IMR-90 (cell line): ENCODE measurements around the gene CNPY4. TPM values are rescaled to one million over a fixed set of nuclear protein-coding genes. Genes with fewer than 3 reads are reported as not detected.

Experiments
- ATAC-seq: fragments of 200-7000 bp; cut with Tn5 transposase; 2 replicates; pipeline ENCODE4 v1.9.1; 2020; ENCODE audit warnings: low read depth, mild to moderate bottlenecking, moderate library complexity
- BruUV-seq: library from RNA; stranded (reverse); fragments of 400-500 nt; replicated peaks from 2 replicates; lab custom pipeline; 2021; lab: Mats Ljungman, UMichigan
- CTCF ChIA-PET: fragments of 300-600 bp; formaldehyde crosslinking; extraction: SDS; loops from one replicate; lab custom pipeline; 2021; ENCODE audit warnings: antibody characterized with exemption; lab: Yijun Ruan, JAX
- POLR2A ChIA-PET: fragments of 300-600 bp; sonication (Branson Sonifier 250); formaldehyde crosslinking; loops from one replicate; lab custom pipeline; 2022; ENCODE audit warnings: antibody characterized with exemption; ENCODE audit not compliant: unreplicated experiment; lab: Charles Lee
- DNase-seq: peaks from one replicate; pipeline ENCODE4 v3.0.0; 2013
- H2AFZ ChIP-seq: replicated peaks from 2 replicates; pipeline ENCODE3; 2013; ENCODE audit warnings: low read length, mild to moderate bottlenecking; ENCODE audit not compliant: poor library complexity
- H2AK5ac ChIP-seq: 2 replicates; pipeline ENCODE4 v1.6.1; 2013; ENCODE audit warnings: low read depth, low read length, inconsistent platforms
- H2AK9ac ChIP-seq: replicated peaks from 2 replicates; pipeline ENCODE3; 2013; ENCODE audit warnings: mild to moderate bottlenecking, low read depth, low read length, moderate library complexity; ENCODE audit not compliant: poor library complexity
- H2BK120ac ChIP-seq: 2 replicates; pipeline ENCODE4 v1.6.1; 2013; ENCODE audit warnings: low read depth, low read length, inconsistent platforms
- H2BK15ac ChIP-seq: 3 replicates; pipeline ENCODE4 v1.6.1; 2013; ENCODE audit warnings: low read depth, low read length, inconsistent platforms
- H2BK20ac ChIP-seq: 2 replicates; pipeline ENCODE4 v1.6.1; 2013; ENCODE audit warnings: low read depth, mild to moderate bottlenecking, inconsistent platforms, low read length, moderate library complexity
- H2BK5ac ChIP-seq: 2 replicates; pipeline ENCODE4 v1.6.1; 2013; ENCODE audit warnings: mild to moderate bottlenecking, low read depth, low read length, inconsistent platforms; ENCODE audit not compliant: poor library complexity, severe bottlenecking
- H3K14ac ChIP-seq: replicated peaks from 2 replicates; pipeline ENCODE4 v1.6.1; 2013; ENCODE audit warnings: low read depth, low read length, inconsistent platforms
- H3K18ac ChIP-seq: 2 replicates; pipeline ENCODE4 v1.6.1; 2013; ENCODE audit warnings: low read depth, low read length, control low read depth
- H3K23ac ChIP-seq: 2 replicates; pipeline ENCODE4 v1.6.1; 2013; ENCODE audit warnings: low read depth, low read length, inconsistent platforms
- H3K27ac ChIP-seq: 2 replicates; pipeline ENCODE4 v1.5.1; 2013; ENCODE audit warnings: mild to moderate bottlenecking, control low read depth, low read length; ENCODE audit not compliant: insufficient read depth
- H3K27me3 ChIP-seq: 2 replicates; pipeline ENCODE4 v1.6.1; 2013; ENCODE audit warnings: low read length; ENCODE audit not compliant: control insufficient read depth, insufficient read depth
- H3K36me3 ChIP-seq: 2 replicates; pipeline ENCODE4 v1.6.1; 2013; ENCODE audit warnings: low read length, mixed read lengths; ENCODE audit not compliant: control insufficient read depth, insufficient read depth
- H3K4ac ChIP-seq: 2 replicates; pipeline ENCODE4 v1.6.1; 2013; ENCODE audit warnings: low read depth, low read length, inconsistent platforms
- H3K4me1 ChIP-seq: 2 replicates; pipeline ENCODE4 v1.6.1; 2013; ENCODE audit warnings: low read length, mixed read lengths; ENCODE audit not compliant: control insufficient read depth, insufficient read depth
- H3K4me2 ChIP-seq: 2 replicates; pipeline ENCODE4 v1.6.1; 2013; ENCODE audit warnings: low read depth, mild to moderate bottlenecking, control low read depth, low read length, moderate library complexity
- H3K4me3 ChIP-seq: 2 replicates; pipeline ENCODE4 v1.5.1; 2013; ENCODE audit warnings: low read depth, mild to moderate bottlenecking, control low read depth, low read length, moderate library complexity; ENCODE audit not compliant: insufficient read depth
- H3K56ac ChIP-seq: 2 replicates; pipeline ENCODE4 v1.6.1; 2013; ENCODE audit warnings: low read length, inconsistent platforms; ENCODE audit not compliant: insufficient read depth; ENCODE audit errors: extremely low read depth
- H3K79me1 ChIP-seq, 2 experiments: 2 replicates each; pipeline ENCODE4 v1.6.1; 2013; ENCODE audit warnings: low read length in 2 of 2, inconsistent platforms in 1 of 2, low read depth in 1 of 2
- H3K9ac ChIP-seq: 2 replicates; pipeline ENCODE4 v1.6.1; 2013; ENCODE audit warnings: low read depth, low read length, control low read depth
- H3K9me1 ChIP-seq: 2 replicates; pipeline ENCODE4 v1.6.1; 2013; ENCODE audit warnings: low read length, inconsistent platforms; ENCODE audit not compliant: insufficient read depth
- H3K9me3 ChIP-seq: 2 replicates; pipeline ENCODE4 v1.6.1; 2013; ENCODE audit warnings: low read length; ENCODE audit not compliant: control insufficient read depth, insufficient read depth
- H4K20me1 ChIP-seq: 2 replicates; pipeline ENCODE4 v1.6.1; 2013; ENCODE audit warnings: low read length, inconsistent platforms; ENCODE audit not compliant: insufficient read depth
- H4K5ac ChIP-seq: 2 replicates; pipeline ENCODE4 v1.6.1; 2013; ENCODE audit warnings: mild to moderate bottlenecking, low read depth, low read length, control low read depth
- H4K8ac ChIP-seq, 2 experiments: 2 replicates each; pipeline ENCODE4 v1.6.1; 2013; ENCODE audit warnings: low read depth in 2 of 2, low read length in 2 of 2, control low read depth in 1 of 2, inconsistent platforms in 1 of 2
- H4K91ac ChIP-seq: 2 replicates; pipeline ENCODE4 v1.6.1; 2013; ENCODE audit warnings: low read depth, low read length, inconsistent platforms; ENCODE audit not compliant: insufficient read depth
- CEBPB ChIP-seq: IDR thresholded peaks from 2 replicates; pipeline ENCODE4 v1.6.1; 2012; ENCODE audit warnings: low read depth, low read length, improper control_type of control experiment
- CHD1 ChIP-seq: IDR thresholded peaks from 2 replicates; pipeline ENCODE4 v1.6.1; 2012; ENCODE audit warnings: low read depth, low read length, improper control_type of control experiment
- FOS ChIP-seq: fragments of 150-350 bp; IDR thresholded peaks from 2 replicates; pipeline ENCODE4 v1.6.1; 2016; ENCODE audit warnings: low read depth, low read length
- MAFK ChIP-seq: IDR thresholded peaks from 2 replicates; pipeline ENCODE4 v1.6.1; 2012; ENCODE audit warnings: low read depth, low read length, improper control_type of control experiment
- MAZ ChIP-seq: IDR thresholded peaks from 2 replicates; pipeline ENCODE4 v1.6.1; 2012; ENCODE audit warnings: low read depth, mild to moderate bottlenecking, low read length, improper control_type of control experiment, moderate library complexity, borderline replicate concordance
- RAD21 ChIP-seq: IDR thresholded peaks from 2 replicates; pipeline ENCODE4 v1.6.1; 2012; ENCODE audit warnings: low read length, improper control_type of control experiment
- RCOR1 ChIP-seq: IDR thresholded peaks from 2 replicates; pipeline ENCODE4 v1.6.1; 2012; ENCODE audit warnings: mild to moderate bottlenecking, low read length, improper control_type of control experiment; ENCODE audit not compliant: insufficient replicate concordance
- RFX5 ChIP-seq: IDR thresholded peaks from 2 replicates; pipeline ENCODE4 v1.8.0; 2012; ENCODE audit warnings: low read depth, mild to moderate bottlenecking, low read length, moderate library complexity
- SMC3 ChIP-seq: fragments of 150-350 bp; IDR thresholded peaks from 2 replicates; pipeline ENCODE4 v1.6.1; 2016; ENCODE audit warnings: low read depth, mild to moderate bottlenecking, antibody characterized with exemption, low read length, moderate library complexity
- WGBS, 2 experiments: methylation state at CpG; one replicate each; pipeline versions ENCODE4 v1.1.5 to v1.1.7; 2013; ENCODE audit warnings: missing lambda C conversion rate in 2 of 2; ENCODE audit not compliant: insufficient read length in 1 of 2; ENCODE audit errors: extremely low coverage in 2 of 2; 5-methylcytosine and 5-hydroxymethylcytosine counted together
- dilution Hi-C: fragments of 300-500 bp; cut with HindIII; formaldehyde crosslinking; loops from one replicate; pipeline ENCODE4 v1.14.3; 2018; ENCODE audit warnings: low sequenced_read_pairs; ENCODE audit not compliant: unreplicated experiment
- in situ Hi-C: fragments of 300-500 bp; cut with MboI; formaldehyde crosslinking; loops from 3 replicates; pipeline ENCODE4 v1.14.3; 2019; ENCODE audit warnings: low sequenced_read_pairs, inconsistent platforms, mixed read lengths
- intact Hi-C: fragments of 100-400 bp; cut with micrococcal nuclease; formaldehyde crosslinking; loops from 2 replicates; pipeline ENCODE4 v1.10.0; 2022
- polyA plus RNA-seq, 3 experiments: library from polyadenylated mRNA; depleted of rRNA; stranded (reverse); fragments of >200 nt; gene quantifications; 2 replicates each; pipeline ENCODE4 v1.2.3, GENCODE V29; 2012; ENCODE audit warnings: low replicate concordance in 1 of 3
- total RNA-seq: library from RNA; depleted of rRNA; stranded (reverse); fragments of >200 nt; gene quantifications from 2 replicates; pipeline ENCODE4 v1.2.3, GENCODE V29; 2012
- TF ChIP-seq, protein P1 (sequence below): fragments of 150-350 bp; IDR thresholded peaks from 2 replicates; pipeline ENCODE4 v1.6.1; 2016; ENCODE audit warnings: low read depth, mild to moderate bottlenecking, low read length, moderate library complexity, borderline replicate concordance
- TF ChIP-seq, protein P2 (sequence below): fragments of 150-350 bp; IDR thresholded peaks from 2 replicates; pipeline ENCODE4 v1.6.1; 2017; ENCODE audit warnings: mild to moderate bottlenecking, antibody characterized with exemption, low read length, low read depth
- TF ChIP-seq, protein P3 (sequence below): conservative IDR thresholded peaks from 2 replicates; pipeline ENCODE4 v1.5.1; 2012; ENCODE audit warnings: mild to moderate bottlenecking, low read depth, low read length, improper control_type of control experiment

Gene CNPY4
- total and polyA plus RNA-seq, 2 of the 4 experiments (the other 2 are of a cell fraction) = 13.3 to 21.9 TPM

- no peak overlapping the region for H2BK5ac ChIP-seq
- no peak overlapping the region for H3K27ac ChIP-seq
- H4K8ac ChIP-seq = no peak overlapping the region
- no peak overlapping the region for H3K4me2 ChIP-seq
- H2BK15ac ChIP-seq = no peak overlapping the region
- in situ Hi-C loops = no loop called here
- peaks cover 42% of the 10 kb centered on the region for H3K36me3 ChIP-seq
- no TSS peak for BruUV-seq
- no peak overlapping the region for H3K14ac ChIP-seq
- H4K5ac ChIP-seq = no peak overlapping the region
- H3K9ac ChIP-seq = no peak overlapping the region
- no peak overlapping the region for H4K91ac ChIP-seq
- no peak overlapping the region for H2AK5ac ChIP-seq
- no peaks in the 10 kb centered on the region for H3K27me3 ChIP-seq
- H2BK20ac ChIP-seq = no peak overlapping the region
- peaks cover 23% of the 10 kb centered on the region for H4K20me1 ChIP-seq
- H3K18ac ChIP-seq = no peak overlapping the region
- H2AFZ ChIP-seq = no peak overlapping the region
- no peak overlapping the region for H3K4ac ChIP-seq
- POLR2A ChIA-PET = interaction anchor here (0.6 kb wide), 1 partner anchor 67 kb away, joined by 3 read pairs; no protein-coding TSS in a partner anchor
- no peaks in the 10 kb centered on the region for H3K9me1 ChIP-seq
- no peak for DNase-seq
- H3K79me1 ChIP-seq = peaks cover 32 to 77% of the 10 kb centered on the region in 2 experiments
- ATAC-seq = no peak
- intact Hi-C loops = no loop called here
- no peaks in the 10 kb centered on the region for H3K9me3 ChIP-seq
- TF ChIP-seq RAD21 = no peak
- TF ChIP-seq MAFK = no peak
- TF ChIP-seq FOS = no peak
- no peak for TF ChIP-seq CHD1
- TF ChIP-seq, protein P1, sequence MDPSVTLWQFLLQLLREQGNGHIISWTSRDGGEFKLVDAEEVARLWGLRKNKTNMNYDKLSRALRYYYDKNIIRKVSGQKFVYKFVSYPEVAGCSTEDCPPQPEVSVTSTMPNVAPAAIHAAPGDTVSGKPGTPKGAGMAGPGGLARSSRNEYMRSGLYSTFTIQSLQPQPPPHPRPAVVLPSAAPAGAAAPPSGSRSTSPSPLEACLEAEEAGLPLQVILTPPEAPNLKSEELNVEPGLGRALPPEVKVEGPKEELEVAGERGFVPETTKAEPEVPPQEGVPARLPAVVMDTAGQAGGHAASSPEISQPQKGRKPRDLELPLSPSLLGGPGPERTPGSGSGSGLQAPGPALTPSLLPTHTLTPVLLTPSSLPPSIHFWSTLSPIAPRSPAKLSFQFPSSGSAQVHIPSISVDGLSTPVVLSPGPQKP = no peak
- no peak for TF ChIP-seq RCOR1
- TF ChIP-seq, protein P2, sequence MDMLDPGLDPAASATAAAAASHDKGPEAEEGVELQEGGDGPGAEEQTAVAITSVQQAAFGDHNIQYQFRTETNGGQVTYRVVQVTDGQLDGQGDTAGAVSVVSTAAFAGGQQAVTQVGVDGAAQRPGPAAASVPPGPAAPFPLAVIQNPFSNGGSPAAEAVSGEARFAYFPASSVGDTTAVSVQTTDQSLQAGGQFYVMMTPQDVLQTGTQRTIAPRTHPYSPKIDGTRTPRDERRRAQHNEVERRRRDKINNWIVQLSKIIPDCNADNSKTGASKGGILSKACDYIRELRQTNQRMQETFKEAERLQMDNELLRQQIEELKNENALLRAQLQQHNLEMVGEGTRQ = no peak
- TF ChIP-seq SMC3 = no peak
- TF ChIP-seq, protein P3, sequence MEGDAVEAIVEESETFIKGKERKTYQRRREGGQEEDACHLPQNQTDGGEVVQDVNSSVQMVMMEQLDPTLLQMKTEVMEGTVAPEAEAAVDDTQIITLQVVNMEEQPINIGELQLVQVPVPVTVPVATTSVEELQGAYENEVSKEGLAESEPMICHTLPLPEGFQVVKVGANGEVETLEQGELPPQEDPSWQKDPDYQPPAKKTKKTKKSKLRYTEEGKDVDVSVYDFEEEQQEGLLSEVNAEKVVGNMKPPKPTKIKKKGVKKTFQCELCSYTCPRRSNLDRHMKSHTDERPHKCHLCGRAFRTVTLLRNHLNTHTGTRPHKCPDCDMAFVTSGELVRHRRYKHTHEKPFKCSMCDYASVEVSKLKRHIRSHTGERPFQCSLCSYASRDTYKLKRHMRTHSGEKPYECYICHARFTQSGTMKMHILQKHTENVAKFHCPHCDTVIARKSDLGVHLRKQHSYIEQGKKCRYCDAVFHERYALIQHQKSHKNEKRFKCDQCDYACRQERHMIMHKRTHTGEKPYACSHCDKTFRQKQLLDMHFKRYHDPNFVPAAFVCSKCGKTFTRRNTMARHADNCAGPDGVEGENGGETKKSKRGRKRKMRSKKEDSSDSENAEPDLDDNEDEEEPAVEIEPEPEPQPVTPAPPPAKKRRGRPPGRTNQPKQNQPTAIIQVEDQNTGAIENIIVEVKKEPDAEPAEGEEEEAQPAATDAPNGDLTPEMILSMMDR = no peak
- TF ChIP-seq RFX5 = no peak
- TF ChIP-seq CEBPB = no peak
- TF ChIP-seq MAZ = no peak
- CTCF ChIA-PET = no interaction called here
- no peak overlapping the region for H3K56ac ChIP-seq
- H2AK9ac ChIP-seq = peak overlapping the region; percentile 42
- 100% methylated on average over 1 of the region's 16 CpGs; no CpG with 5 or more reads in 1 of the 2 experiments for WGBS, 2 experiments
- H2BK120ac ChIP-seq = no peak overlapping the region
- dilution Hi-C loops = no loop called here
- peaks cover 6% of the 10 kb centered on the region for H3K4me1 ChIP-seq
- no peak overlapping the region for H3K4me3 ChIP-seq
- no peak overlapping the region for H3K23ac ChIP-seq
Measured at GRCh38 chr7:100153708-100154535, 34.5 kb downstream of the CNPY4 start.
